ENCODE data around the gene CHRNB2.
A peak's percentile ranks its signal among the peaks of the same experiment; 100 is the strongest.

CHRNB2 gene

GRCh38 chr1:154614247-154614646 is 46.7 kb downstream of the CHRNB2 start:
- no peak for DNase-seq

GRCh38 chr1:154614901-154615300 is 47.3 kb downstream of the CHRNB2 start:
- DNase-seq: no peak

GRCh38 chr1:154615411-154615810 is 47.8 kb downstream of the CHRNB2 start:
- no peak for DNase-seq

DNA sequence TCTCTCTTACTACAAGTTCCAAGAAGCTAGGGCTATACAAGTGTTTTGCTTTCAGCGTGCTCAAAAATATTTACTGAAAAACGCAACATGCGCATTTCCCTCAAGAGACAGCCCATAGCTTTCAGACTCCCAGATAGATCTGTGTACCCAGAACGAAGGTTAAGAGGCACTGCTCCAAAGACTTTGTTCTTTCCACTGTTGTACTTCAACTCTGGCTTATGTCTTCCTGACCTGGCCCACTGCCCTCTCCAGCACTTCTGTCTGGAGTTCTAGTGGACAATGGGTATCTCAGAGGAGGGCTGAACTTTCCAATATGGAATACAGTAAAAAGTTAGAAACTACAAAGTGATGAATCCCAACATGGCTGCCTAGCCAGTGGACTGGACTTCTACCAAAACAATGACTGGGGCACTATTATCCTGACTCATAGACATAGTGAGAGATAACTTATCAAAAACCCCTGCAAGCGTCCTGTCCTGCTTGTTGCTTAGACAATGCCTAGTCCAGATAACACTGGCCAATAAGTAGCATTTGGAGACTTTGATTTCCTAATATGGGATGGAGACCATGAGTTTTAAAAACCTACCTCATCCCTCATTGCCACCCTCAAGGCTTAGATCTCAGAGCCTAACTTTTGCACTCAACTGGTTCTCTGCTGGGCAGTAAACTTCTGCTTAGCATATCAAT is 49.2 kb downstream of the CHRNB2 start:
- DNase-seq: no peak

GRCh38 chr1:154619181-154619948 is 51.8 kb downstream of the CHRNB2 start:
- DNase-seq: no peak

- no peak for DNase-seq
Observed at GRCh38 chr1:154620751-154621150, 53.2 kb downstream of the CHRNB2 start.

- DNase-seq: no peak
Observed at GRCh38 chr1:154621875-154622274, 54.3 kb downstream of the CHRNB2 start.

DNA sequence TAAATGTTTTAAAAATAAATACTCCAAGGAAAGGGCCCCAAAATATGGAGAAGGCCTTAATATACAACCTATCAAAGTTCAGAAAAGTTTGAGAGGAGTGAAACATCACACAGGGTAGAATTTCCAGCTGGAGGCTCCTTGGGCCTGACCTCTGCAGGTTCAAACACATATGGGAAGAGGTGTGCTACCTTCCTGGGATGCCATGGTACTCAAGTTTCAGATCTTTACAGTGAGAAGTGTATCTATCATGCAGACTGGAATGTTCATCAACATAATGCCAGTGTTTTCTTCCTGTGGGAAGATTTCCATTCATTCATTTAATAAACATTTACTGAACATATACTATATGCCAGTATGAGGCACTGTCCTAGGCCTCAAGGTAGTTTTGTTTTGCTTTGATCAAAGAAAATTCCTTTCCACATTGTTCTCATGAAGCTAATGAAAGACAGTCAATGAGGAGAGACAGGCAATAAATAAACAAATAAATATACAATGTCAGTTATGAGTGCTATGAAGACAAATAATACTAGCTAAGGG is 55.0 kb downstream of the CHRNB2 start:
- no peak for DNase-seq

DNA sequence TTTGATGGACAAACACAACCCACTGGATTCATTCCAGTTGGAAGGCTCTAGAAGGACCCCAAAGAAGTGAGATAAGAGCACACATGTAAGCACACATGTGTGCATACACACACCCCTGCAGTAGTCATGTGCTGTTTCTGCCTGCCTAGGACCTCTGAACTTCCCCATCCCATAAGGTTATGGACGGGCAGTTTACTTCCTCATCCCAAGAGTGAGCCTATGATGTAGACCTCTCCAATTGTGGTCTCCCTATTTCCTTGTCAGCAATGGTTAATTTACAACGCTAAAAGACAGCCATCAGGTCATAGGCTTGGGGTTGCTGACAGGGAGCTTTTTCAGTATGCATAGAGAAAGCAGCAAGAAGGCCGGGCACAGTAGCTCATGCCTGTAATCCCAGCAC is 55.8 kb downstream of the CHRNB2 start:
- DNase-seq: no peak

DNA sequence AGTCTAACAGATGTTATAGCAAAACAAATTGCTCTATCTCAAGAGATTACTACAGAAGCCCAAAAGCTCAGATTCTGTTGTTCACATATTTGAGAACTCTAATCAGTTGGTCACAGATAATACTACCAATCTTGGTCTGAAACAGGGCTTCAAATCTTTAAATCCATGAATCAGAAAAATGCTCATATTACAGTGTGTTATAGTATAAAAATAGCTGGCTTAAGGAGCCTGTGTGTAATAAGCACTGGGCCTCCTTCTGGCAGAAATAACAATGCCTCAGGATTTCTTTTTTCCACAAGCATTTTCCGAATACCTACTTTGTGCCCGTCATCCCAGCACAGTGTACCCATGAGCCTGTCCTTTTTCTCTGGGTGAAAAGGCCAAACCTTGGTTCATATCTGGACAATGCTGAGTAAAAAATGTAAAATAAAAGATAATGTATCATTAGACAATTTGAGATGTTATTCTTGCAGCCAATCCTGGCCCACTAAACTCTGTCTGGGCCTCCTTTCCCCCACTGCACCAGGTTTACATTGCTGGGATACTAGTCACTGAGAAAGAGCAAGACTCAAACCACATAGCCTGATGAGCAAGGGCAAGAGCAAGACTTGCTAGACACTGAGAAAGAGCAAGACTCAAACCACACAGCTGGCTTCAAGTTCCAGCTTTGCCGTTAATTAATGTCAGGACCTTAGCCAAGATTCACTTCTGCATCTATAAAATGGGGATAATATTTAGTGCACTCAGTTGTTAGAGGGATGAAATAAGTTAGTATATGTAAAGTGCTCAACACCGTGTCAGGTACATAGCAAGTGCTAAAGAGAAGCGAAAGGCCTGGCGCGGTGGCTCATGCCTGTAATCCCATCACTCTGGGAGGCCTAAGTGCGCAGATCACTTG is 57.4 kb downstream of the CHRNB2 start:
- DNase-seq: no peak

DNA sequence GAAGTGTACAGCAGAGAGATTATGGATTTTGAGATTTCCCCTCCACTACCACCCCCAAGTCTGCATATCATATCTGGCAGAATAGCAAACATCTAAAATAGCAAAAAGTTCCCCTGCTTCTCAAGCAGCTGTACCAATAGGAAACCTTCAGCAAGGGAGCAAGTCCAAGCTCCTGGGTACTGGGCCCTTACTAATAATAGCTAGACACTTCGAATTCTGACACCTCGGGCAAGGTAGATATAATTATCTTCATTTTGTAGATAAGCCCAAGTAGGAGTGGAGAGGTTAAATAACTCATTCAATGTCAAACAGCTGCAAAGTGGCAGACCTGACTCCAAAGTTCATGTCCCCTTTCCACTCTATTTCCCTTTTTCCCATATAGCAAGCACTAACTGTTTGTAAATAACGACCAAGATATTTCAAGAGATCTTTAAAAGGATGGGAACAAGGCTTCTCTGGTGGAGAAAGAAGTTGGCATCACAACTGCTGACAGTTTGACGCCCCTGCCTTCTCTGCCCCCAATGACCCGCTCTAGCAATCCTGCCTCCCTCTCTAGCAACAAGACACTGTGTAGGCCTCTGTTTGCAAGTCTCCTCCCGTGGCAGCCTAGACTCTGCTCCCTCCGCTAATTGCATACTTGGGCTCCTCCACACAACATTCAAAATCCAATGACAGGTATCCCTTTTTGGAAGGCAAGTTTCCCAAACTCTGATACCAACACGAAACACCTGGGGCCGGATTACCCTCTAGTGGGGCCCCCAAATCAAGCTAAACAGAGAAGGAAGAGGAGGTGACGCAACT is 59.1 kb downstream of the CHRNB2 start:
- DNase-seq: no peak

- peak; percentile 92 for DNase-seq
Observed at GRCh38 chr1:154627257-154628120, 59.9 kb downstream of the CHRNB2 start.

DNA sequence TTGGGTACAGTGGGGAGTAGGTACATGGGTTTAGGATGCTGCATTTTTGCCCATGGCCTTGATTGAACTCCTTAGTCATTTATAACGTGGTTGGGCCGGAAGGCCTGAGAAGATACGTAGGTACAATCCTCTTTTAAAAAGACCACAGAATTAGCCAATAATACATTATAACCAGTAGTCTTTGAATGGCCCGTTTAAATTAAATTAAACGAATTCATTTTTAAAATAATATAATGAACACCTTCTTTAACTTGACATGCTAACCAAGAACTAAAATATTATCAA is 60.5 kb downstream of the CHRNB2 start:
- DNase-seq: no peak

- DNase-seq: no peak
Observed at GRCh38 chr1:154629061-154629674, 61.6 kb downstream of the CHRNB2 start.

Data from NCI-H1105 (cell line).